ENCODE measurements around the gene DRG2.

DRG2 gene

DNA sequence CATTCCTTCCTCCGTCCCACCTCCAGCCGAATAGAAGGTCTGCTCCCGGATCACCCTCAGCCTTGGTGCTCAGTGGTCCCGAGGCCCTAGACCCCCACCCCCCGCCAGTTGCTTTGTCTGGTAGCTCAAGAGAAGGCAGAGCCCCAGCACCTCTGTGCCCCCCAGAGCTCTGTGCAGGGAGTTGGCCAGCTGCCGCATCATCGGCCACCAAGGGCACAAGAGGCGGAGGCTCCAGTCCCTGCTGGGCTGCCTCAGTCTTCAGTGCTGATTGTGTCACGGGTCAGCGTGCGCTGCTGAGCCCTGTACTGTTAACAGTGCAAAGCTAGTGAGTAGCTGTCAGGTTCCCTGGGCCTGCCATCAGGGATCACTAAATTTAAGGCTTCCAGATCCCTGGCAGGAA lies 22.2 kb upstream of the DRG2 start:
- no peak for DNase-seq (ENCODE audit: low read depth in 1 of 2, low spot score in 1 of 2)
- TF ChIP-seq POLR2AphosphoS5 (IDR thresholded peaks at IDR 0.05; ENCODE audit: low read depth) (no peak), SPI1 (IDR thresholded peaks at IDR 0.05; ENCODE audit: borderline replicate concordance, low read depth) (no peak), GABPA (IDR thresholded peaks at IDR 0.05; ENCODE audit: low read depth) (no peak)
- TF ChIP-seq, protein P1, sequence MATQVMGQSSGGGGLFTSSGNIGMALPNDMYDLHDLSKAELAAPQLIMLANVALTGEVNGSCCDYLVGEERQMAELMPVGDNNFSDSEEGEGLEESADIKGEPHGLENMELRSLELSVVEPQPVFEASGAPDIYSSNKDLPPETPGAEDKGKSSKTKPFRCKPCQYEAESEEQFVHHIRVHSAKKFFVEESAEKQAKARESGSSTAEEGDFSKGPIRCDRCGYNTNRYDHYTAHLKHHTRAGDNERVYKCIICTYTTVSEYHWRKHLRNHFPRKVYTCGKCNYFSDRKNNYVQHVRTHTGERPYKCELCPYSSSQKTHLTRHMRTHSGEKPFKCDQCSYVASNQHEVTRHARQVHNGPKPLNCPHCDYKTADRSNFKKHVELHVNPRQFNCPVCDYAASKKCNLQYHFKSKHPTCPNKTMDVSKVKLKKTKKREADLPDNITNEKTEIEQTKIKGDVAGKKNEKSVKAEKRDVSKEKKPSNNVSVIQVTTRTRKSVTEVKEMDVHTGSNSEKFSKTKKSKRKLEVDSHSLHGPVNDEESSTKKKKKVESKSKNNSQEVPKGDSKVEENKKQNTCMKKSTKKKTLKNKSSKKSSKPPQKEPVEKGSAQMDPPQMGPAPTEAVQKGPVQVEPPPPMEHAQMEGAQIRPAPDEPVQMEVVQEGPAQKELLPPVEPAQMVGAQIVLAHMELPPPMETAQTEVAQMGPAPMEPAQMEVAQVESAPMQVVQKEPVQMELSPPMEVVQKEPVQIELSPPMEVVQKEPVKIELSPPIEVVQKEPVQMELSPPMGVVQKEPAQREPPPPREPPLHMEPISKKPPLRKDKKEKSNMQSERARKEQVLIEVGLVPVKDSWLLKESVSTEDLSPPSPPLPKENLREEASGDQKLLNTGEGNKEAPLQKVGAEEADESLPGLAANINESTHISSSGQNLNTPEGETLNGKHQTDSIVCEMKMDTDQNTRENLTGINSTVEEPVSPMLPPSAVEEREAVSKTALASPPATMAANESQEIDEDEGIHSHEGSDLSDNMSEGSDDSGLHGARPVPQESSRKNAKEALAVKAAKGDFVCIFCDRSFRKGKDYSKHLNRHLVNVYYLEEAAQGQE (IDR thresholded peaks at IDR 0.05; ENCODE audit: insufficient replicate concordance, low read depth) = no peak
- TF ChIP-seq, protein P2, sequence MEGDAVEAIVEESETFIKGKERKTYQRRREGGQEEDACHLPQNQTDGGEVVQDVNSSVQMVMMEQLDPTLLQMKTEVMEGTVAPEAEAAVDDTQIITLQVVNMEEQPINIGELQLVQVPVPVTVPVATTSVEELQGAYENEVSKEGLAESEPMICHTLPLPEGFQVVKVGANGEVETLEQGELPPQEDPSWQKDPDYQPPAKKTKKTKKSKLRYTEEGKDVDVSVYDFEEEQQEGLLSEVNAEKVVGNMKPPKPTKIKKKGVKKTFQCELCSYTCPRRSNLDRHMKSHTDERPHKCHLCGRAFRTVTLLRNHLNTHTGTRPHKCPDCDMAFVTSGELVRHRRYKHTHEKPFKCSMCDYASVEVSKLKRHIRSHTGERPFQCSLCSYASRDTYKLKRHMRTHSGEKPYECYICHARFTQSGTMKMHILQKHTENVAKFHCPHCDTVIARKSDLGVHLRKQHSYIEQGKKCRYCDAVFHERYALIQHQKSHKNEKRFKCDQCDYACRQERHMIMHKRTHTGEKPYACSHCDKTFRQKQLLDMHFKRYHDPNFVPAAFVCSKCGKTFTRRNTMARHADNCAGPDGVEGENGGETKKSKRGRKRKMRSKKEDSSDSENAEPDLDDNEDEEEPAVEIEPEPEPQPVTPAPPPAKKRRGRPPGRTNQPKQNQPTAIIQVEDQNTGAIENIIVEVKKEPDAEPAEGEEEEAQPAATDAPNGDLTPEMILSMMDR (IDR thresholded peaks at IDR 0.05; ENCODE audit: insufficient read depth, low read length) = no peak
- no peak overlapping the region for H3K4me3 ChIP-seq (replicated peaks; ENCODE audit: insufficient read depth, low read length)
- no peak overlapping the region for H3K27ac ChIP-seq (replicated peaks)
- no peaks in the 10 kb centered on the region for H3K27me3 ChIP-seq (ENCODE audit: insufficient read depth, poor library complexity, severe bottlenecking)

DNA sequence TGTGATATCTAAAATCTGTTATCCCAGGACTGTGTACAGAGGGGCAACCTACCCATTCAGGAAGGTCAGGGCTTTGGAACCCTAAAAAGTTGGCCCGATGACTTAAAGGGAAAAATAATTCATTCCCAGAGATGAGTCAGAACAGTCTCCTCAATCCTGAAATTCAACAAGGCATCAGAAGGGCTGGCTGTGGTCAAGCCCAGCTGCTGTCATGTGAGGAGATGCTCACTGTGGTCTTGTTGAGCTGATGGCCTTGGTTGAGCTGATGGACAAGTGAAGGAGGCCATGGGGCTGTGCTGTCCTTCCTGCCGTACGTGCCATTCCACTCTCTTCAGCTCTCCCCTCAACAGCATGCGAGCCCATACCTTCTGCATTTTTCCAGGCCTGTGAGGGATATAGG lies 20.9 kb upstream of the DRG2 start:
- Histone ChIP-seq H3K27me3 (ENCODE audit: insufficient read depth, poor library complexity, severe bottlenecking) (no peaks in the 10 kb centered on the region), H3K4me3 (replicated peaks; ENCODE audit: insufficient read depth, low read length) (no peak overlapping the region), H3K27ac (replicated peaks) (no peak overlapping the region)
- no peak for TF ChIP-seq GABPA (IDR thresholded peaks at IDR 0.05; ENCODE audit: low read depth)
- TF ChIP-seq, protein P2 (IDR thresholded peaks at IDR 0.05; ENCODE audit: insufficient read depth, low read length) = no peak
- TF ChIP-seq POLR2AphosphoS5 (IDR thresholded peaks at IDR 0.05; ENCODE audit: low read depth) = no peak
- TF ChIP-seq SPI1 (IDR thresholded peaks at IDR 0.05; ENCODE audit: borderline replicate concordance, low read depth) = no peak
- TF ChIP-seq, protein P1 (IDR thresholded peaks at IDR 0.05; ENCODE audit: insufficient replicate concordance, low read depth) = no peak
- no peak for DNase-seq (ENCODE audit: low read depth in 1 of 2, low spot score in 1 of 2)

DNA sequence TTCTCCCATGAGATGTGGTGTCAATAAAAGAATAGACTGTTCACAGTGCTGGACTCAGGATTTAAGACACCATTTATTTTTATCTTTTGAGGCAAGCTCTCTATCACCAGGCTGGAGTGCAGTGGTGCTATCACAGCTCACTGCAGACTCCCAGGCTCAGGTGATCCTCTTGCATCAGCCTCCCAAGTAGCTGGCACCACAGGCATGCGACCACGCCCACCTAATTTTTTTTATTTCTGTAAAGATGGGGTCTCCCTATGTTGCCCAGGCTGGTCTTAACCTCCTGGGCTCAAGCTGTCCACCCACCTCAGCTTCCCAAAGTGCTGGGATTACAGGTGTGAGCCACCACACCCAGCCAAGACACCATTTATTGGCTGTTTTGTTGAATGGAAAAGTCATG lies 18.6 kb upstream of the DRG2 start:
- Histone ChIP-seq H3K27me3 (ENCODE audit: insufficient read depth, poor library complexity, severe bottlenecking) (no peaks in the 10 kb centered on the region), H3K27ac (replicated peaks) (no peak overlapping the region), H3K4me3 (replicated peaks; ENCODE audit: insufficient read depth, low read length) (no peak overlapping the region)
- DNase-seq (ENCODE audit: low read depth in 1 of 2, low spot score in 1 of 2) = no peak
- TF ChIP-seq POLR2AphosphoS5 (IDR thresholded peaks at IDR 0.05; ENCODE audit: low read depth) = no peak
- TF ChIP-seq, protein P1 (IDR thresholded peaks at IDR 0.05; ENCODE audit: insufficient replicate concordance, low read depth) = no peak
- no peak for TF ChIP-seq SPI1 (IDR thresholded peaks at IDR 0.05; ENCODE audit: borderline replicate concordance, low read depth)
- no peak for TF ChIP-seq GABPA (IDR thresholded peaks at IDR 0.05; ENCODE audit: low read depth)
- TF ChIP-seq, protein P2 (IDR thresholded peaks at IDR 0.05; ENCODE audit: insufficient read depth, low read length) = no peak

Measured in HL-60 (cell line).